Muscle of back (tissue), 11 donors: ENCODE data around the gene SETDB2. TPM values are rescaled to one million over a fixed set of nuclear protein-coding genes. Genes with fewer than 3 reads are reported as not detected.
"Not testable (repeated sequence)": the region's sequence is repeated elsewhere in the genome, so short reads cannot be mapped to it uniquely, and the experiment has no call there.

ENCODE experiments used
- DNase-seq, 3 donors: peaks; one replicate each; pipeline versions ENCODE4 v3.0.0 to v3.0.0-alpha.2; 2013
- polyA plus RNA-seq, 10 donors: library from polyadenylated mRNA; unstranded; fragments of 120-200 nt; gene quantifications; one replicate each; pipeline ENCODE4 v1.2.1, GENCODE V29; 2013; ENCODE audit not compliant: insufficient read length in 10 of 10

Gene SETDB2
- polyA plus RNA-seq, 10 donors = 5.9 to 11.6 (median 8.4) TPM

- peak in 2 of 3 donors; percentile 5 to 31 for DNase-seq
Observed at GRCh38 chr13:49464621-49465325, 20.7 kb downstream of the SETDB2 start.

GRCh38 chr13:49466292-49466838 lies 22.3 kb downstream of the SETDB2 start:
- DNase-seq = no peak

DNA sequence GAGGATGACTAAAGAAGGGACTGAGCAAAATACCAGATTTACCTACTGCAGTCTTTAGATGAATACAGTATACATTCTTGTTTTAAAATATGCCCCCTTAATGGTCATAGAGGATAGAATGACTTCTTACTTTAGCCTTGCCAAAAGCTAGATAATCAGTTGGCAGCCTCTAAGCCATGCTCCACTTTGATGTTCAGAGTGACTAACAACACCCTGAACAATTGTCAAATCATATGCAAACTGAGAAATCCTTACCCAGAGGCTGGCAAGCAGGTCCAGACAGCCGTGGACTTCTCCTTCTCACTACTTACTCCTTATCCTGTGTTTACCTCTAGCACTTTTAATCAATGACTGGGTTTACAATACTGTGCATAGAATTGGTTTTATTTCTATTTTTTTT lies 28.1 kb downstream of the SETDB2 start:
- DNase-seq = no peak

DNA sequence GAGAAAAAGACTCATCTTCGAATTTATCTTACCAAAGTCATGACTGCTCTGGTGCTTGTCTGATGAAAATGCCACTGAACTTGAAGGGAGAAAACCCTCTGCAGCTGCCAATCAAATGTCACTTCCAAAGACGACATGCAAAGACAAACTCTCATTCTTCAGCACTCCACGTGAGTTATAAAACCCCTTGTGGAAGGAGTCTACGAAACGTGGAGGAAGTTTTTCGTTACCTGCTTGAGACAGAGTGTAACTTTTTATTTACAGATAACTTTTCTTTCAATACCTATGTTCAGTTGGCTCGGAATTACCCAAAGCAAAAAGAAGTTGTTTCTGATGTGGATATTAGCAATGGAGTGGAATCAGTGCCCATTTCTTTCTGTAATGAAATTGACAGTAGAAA lies 32.5 kb downstream of the SETDB2 start:
- no peak for DNase-seq

GRCh38 chr13:49481788-49482187 lies 37.7 kb downstream of the SETDB2 start:
- no peak for DNase-seq

- DNase-seq = no peak
Observed at GRCh38 chr13:49488563-49488962, 44.5 kb downstream of the SETDB2 start.

GRCh38 chr13:49494645-49495044 lies 50.6 kb downstream of the SETDB2 start:
- peak in 1 of 3 donors; percentile 22 for DNase-seq

DNA sequence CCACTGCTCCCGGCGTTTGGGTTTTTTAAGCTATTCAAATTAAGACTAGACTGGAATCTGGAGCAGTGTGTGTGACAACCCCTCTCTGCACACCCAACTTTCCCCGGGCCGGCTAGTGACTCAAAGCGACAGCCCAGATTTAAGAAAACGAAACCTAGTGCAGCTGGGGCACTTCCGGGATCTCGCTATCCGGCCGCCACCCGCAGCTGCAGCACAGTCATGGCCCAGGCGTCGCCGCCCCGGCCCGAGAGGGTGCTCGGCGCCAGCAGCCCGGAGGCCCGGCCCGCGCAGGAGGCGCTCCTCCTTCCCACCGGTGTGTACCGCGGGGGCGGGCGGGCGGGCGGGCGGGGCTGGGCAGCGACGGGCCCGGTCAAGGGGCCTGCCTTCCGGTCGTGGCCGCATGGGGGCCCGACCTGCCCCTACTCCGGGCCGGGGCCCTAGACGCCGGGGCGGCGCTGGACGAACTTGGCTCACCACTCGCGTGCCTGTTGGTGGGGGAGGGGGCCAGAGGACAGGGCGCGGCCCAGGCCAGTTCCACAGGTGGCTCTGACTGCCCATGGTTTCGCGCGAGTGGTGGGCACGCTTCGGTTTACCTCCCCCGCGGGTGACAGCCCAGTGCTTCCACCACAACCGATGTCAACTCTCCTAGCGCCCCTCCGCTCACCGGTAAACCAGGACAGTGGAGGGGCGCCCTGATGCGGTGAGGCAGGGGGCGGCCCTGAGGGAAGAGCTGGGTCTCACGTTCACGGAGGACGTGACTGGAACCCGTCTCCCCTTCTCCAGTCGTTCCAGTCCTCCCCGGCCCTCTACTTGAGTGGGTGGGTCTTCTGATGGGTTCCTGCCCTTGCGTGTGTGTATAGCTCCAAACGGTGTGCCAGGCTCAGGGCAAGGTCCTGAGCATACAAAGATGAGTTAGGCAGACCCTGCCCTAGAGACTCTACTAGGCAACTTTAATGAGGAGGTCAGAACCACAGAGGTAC lies 52.0 kb downstream of the SETDB2 start, which contains the start of gene PHF11:
TSS of gene PHF11 (plus strand) at position 171 of the 980 bp plus-strand sequence. CDS start at position 220, 49 bp downstream.
- peak; percentile 74 to 90 (median 82) for DNase-seq

DNA sequence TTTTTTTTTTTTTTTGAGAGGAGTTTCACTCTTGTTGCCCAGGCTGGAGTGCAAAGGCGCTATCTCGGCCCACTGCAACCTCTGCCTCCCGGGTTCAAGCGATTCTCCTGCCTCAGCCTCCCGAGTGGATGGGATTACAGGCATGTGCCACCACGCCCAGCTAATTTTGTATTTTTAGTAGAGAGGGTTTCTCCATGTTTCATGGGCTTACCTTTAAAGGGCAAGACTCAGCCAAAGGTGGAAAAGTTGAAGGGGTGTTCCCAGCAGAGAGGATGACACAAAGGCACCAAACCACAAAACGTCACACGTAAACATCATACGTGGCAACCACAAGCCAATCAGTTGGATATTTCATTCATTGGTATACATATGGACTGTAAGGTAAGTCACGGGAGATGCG lies 52.8 kb downstream of the SETDB2 start:
- not testable (repeated sequence) for DNase-seq

DNA sequence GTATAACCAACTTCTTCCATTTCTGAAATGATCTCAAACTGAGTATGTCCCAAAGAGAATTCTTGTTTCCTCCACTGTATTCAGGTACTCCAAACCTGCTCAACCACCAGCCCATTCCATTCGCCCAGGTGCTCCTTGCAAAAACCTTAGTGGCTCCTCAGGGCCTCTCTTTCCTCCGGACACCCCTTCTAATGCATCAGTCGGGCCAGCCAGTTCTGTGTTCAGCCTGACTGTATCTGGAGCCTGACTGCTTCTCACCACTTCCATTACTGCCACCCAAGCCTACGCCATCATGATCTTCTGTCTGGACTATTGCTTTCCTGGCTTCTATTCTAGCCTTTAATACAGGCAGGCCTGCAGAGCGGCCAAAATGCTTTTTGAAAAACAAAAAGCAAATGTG lies 53.2 kb downstream of the SETDB2 start:
- DNase-seq = peak in 1 of 3 donors; percentile 34

- DNase-seq = no peak
Observed at GRCh38 chr13:49498206-49498605, 54.1 kb downstream of the SETDB2 start.

DNA sequence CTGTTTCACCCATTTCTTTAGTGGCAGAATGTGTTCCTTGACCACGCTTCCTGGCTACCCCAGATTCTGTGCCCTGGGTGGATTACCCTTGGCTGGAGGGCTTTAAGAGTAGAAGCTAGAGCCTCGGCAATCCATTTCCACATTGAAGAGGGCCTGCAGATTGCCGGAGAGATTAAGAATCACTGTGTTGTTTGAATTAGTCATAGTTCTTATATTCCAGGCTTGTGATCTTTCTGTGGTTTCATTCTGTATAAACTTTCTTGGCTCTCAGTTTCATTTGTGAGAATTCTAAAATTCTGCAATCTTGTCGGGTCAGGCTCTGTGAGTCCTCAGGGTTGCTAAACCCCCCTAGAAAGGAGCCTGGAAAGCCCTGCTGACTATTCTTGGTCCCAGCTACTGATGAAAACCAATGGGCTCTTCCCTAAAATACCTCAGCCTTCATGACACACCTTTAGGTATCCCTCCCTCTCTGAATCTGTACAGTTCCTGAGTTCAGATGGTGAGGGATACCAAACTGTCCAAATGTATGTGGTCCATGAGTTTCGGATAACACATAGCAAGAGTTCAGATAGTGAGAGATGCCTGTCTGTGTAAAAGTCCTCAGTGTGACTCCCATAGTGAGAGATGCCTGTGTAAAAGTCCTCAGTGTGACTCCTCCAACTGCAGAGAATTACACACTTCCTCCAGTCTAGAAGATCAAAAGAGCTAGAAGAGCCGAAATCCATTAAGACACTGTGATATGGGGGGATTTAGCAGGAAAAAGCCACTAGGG lies 56.0 kb downstream of the SETDB2 start:
- peak in 1 of 3 donors; percentile 16 for DNase-seq

GRCh38 chr13:49502954-49503353 lies 58.9 kb downstream of the SETDB2 start:
- peak in 1 of 3 donors; percentile 27 for DNase-seq

GRCh38 chr13:49503951-49504350 lies 59.9 kb downstream of the SETDB2 start:
- no peak for DNase-seq

- no peak for DNase-seq
Observed at GRCh38 chr13:49512578-49512977, 68.5 kb downstream of the SETDB2 start.

DNA sequence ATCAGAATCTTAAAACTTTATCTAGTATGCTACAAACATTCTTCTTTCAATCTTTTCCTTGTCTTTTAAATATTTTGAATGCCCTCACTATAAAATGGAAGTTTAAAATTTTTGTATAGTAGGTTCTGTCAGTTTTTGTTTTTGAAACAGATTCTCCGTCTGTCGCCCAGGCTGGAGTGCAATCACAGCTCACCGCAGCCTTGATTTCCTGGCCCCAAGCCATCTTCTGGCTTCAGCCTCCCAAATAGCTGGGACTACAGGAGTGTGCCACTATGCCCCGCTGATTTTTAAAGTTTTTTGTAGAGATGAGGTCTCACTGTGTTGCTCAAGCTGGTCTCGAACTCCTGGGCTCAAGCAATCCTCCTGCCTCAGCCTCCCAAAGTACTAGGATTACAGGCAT lies 72.4 kb downstream of the SETDB2 start:
- DNase-seq = no peak

GRCh38 chr13:49517461-49517860 lies 73.4 kb downstream of the SETDB2 start:
- DNase-seq = no peak

DNA sequence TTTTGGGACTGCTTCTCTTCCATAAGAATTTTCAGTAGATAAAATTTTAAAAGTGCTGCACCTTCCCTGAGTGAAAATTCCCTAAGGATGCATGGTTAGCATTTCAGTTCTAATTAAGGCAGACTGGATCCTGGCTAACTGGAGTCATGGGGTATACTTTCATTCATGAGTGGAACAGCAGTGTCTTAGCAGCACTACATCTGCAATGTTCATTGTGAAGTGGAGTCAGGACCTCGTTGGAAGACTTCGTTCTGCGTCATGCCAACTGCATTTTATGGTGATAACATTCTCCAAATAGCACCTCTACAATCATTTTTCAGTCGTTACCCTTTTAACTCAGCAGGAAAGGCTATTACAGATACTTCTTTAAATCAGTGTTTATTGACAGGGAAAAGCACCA lies 77.2 kb downstream of the SETDB2 start:
- DNase-seq = no peak

DNA sequence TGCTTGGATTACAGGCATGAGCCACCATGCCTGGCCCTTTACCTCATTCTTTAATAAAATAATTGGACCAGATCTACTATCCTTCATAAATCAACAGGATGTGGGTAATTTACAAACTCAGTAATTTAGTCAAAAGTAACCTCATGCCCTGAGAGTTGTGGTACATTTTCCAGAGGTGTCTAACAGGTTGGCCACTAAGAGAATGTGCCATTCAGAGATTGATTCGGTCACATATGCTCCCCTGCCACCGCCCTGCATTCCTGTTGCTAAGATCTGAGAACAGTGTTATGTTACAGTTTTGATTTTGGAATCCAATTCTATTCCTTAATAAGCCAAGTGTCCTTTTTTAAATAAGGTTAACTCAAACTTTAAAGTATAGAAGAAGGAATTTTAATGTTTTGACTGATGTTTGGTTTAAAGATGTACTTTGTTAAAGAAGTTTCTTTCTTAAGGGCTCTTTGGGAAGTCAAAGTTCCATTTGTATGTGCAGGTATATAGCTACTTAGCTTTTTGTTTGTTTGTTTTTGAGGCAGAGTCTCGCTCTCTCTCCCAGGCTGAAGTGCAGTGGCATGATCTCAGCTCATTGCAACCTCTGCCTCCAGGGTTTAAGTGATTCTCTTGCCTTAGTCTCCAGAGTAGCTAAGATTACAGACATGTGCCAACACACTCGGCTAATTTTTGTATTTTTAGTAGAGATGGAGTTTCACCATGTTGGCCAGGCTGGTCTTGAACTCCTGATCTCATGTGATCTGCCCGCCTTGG lies 80.8 kb downstream of the SETDB2 start:
- DNase-seq = no peak

DNA sequence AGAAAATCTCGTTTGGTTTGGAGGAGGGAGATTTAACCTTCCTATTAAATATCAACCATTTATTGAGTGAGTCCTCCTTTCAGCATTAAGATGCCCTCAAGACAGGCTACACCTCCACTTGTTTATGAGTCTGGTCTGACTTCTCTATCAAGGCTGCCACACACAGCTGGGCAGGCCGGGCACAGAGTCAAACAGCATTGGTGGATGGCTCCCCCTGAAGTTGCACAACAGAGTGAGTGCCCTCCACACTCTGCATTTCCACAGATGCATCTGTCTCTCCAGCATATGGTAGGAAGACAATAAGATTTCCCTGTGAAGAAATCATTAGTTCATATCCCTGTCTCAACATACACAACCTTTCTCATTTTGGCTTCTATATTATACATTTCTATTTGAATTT lies 83.0 kb downstream of the SETDB2 start:
- DNase-seq = no peak

DNA sequence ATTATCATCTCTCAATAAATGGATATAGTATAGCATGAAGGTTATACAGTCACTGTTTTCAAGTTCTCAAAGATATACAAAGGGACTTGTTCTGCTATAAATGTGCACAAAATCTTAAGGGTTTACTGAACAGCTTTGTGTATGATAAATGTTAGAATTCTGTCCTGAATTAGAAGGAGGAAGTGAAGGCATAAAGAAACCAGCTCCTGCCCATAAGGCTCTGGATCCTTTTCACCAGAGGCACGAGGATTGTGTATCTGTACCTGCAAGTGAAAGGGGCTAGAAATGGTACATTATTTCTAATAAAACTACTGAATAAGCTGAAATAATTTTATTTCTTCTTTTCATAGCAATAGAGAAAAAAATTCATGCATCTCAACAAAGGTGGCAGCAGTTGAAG lies 84.1 kb downstream of the SETDB2 start:
- no peak for DNase-seq
